ENCODE results near the gene ERMAP. TPM values are rescaled to one million over a fixed set of nuclear protein-coding genes. Genes with fewer than 3 reads are reported as not detected.

Gene ERMAP
- polyA plus RNA-seq, 2 donors: 5.1 to 5.8 TPM

GRCh38 chr1:42837709-42838108, 20.8 kb downstream of the ERMAP start:
- H3K27ac ChIP-seq (ENCODE audit: low read depth in 2 of 2, low read length in 1 of 2): no peak overlapping the region
- no peak overlapping the region for H3K4me3 ChIP-seq (ENCODE audit: low read depth in 1 of 2, low read length in 2 of 2)
- no peaks in the 10 kb centered on the region for H3K27me3 ChIP-seq (ENCODE audit: control insufficient read depth in 1 of 2, insufficient read depth in 2 of 2, low read length in 2 of 2)
- no peaks in the 10 kb centered on the region for H3K4me1 ChIP-seq (ENCODE audit: control insufficient read depth in 2 of 2, insufficient read depth in 2 of 2, low read length in 1 of 2)
- no peaks in the 10 kb centered on the region for H3K9me3 ChIP-seq (ENCODE audit: control insufficient read depth in 2 of 2, insufficient read depth in 1 of 2, low read depth in 1 of 2, low read length in 1 of 2)
- H3K36me3 ChIP-seq (ENCODE audit: control insufficient read depth in 2 of 2, insufficient read depth in 2 of 2, low read length in 1 of 2): peaks cover 2 to 5% of the 10 kb centered on the region in 2 donors
- 46 to 56% methylated on average over 3 of the region's 3 CpGs for WGBS, 2 donors

- no peak overlapping the region for H3K4me3 ChIP-seq (ENCODE audit: low read depth in 1 of 2, low read length in 2 of 2)
- no peaks in the 10 kb centered on the region for H3K9me3 ChIP-seq (ENCODE audit: control insufficient read depth in 2 of 2, insufficient read depth in 1 of 2, low read depth in 1 of 2, low read length in 1 of 2)
- H3K36me3 ChIP-seq (ENCODE audit: control insufficient read depth in 2 of 2, insufficient read depth in 2 of 2, low read length in 1 of 2): peaks cover 2 to 5% of the 10 kb centered on the region in 2 donors
- H3K4me1 ChIP-seq (ENCODE audit: control insufficient read depth in 2 of 2, insufficient read depth in 2 of 2, low read length in 1 of 2): no peaks in the 10 kb centered on the region
- no peak overlapping the region for H3K27ac ChIP-seq (ENCODE audit: low read depth in 2 of 2, low read length in 1 of 2)
- no peaks in the 10 kb centered on the region for H3K27me3 ChIP-seq (ENCODE audit: control insufficient read depth in 1 of 2, insufficient read depth in 2 of 2, low read length in 2 of 2)
- WGBS, 2 donors: 82 to 87% methylated on average over 7 of the region's 7 CpGs
These were observed 21.7 kb downstream of the ERMAP start for GRCh38 chr1:42838482-42839190.

GRCh38 chr1:42841010-42841409, 24.1 kb downstream of the ERMAP start:
- Histone ChIP-seq H3K27me3 (ENCODE audit: control insufficient read depth in 1 of 2, insufficient read depth in 2 of 2, low read length in 2 of 2) (no peaks in the 10 kb centered on the region), H3K4me3 (ENCODE audit: low read depth in 1 of 2, low read length in 2 of 2) (no peak overlapping the region), H3K27ac (ENCODE audit: low read depth in 2 of 2, low read length in 1 of 2) (no peak overlapping the region), H3K36me3 (ENCODE audit: control insufficient read depth in 2 of 2, insufficient read depth in 2 of 2, low read length in 1 of 2) (peaks cover 2 to 5% of the 10 kb centered on the region in 2 donors), H3K4me1 (ENCODE audit: control insufficient read depth in 2 of 2, insufficient read depth in 2 of 2, low read length in 1 of 2) (no peaks in the 10 kb centered on the region), H3K9me3 (ENCODE audit: control insufficient read depth in 2 of 2, insufficient read depth in 1 of 2, low read depth in 1 of 2, low read length in 1 of 2) (no peaks in the 10 kb centered on the region)
- 74 to 78% methylated on average over 3 of the region's 3 CpGs for WGBS, 2 donors

GRCh38 chr1:42841440-42842147, 24.7 kb downstream of the ERMAP start:
- Histone ChIP-seq H3K4me3 (ENCODE audit: low read depth in 1 of 2, low read length in 2 of 2) (no peak overlapping the region), H3K4me1 (ENCODE audit: control insufficient read depth in 2 of 2, insufficient read depth in 2 of 2, low read length in 1 of 2) (no peaks in the 10 kb centered on the region), H3K27ac (ENCODE audit: low read depth in 2 of 2, low read length in 1 of 2) (no peak overlapping the region), H3K27me3 (ENCODE audit: control insufficient read depth in 1 of 2, insufficient read depth in 2 of 2, low read length in 2 of 2) (no peaks in the 10 kb centered on the region), H3K36me3 (ENCODE audit: control insufficient read depth in 2 of 2, insufficient read depth in 2 of 2, low read length in 1 of 2) (peaks cover 2 to 5% of the 10 kb centered on the region in 2 donors), H3K9me3 (ENCODE audit: control insufficient read depth in 2 of 2, insufficient read depth in 1 of 2, low read depth in 1 of 2, low read length in 1 of 2) (no peaks in the 10 kb centered on the region)
- WGBS, 2 donors: 74 to 91% methylated on average over 2 of the region's 2 CpGs

- Histone ChIP-seq H3K27me3 (ENCODE audit: control insufficient read depth in 1 of 2, insufficient read depth in 2 of 2, low read length in 2 of 2) (no peaks in the 10 kb centered on the region), H3K36me3 (ENCODE audit: control insufficient read depth in 2 of 2, insufficient read depth in 2 of 2, low read length in 1 of 2) (peaks cover 0 to 5% of the 10 kb centered on the region in 2 donors), H3K4me3 (ENCODE audit: low read depth in 1 of 2, low read length in 2 of 2) (no peak overlapping the region), H3K4me1 (ENCODE audit: control insufficient read depth in 2 of 2, insufficient read depth in 2 of 2, low read length in 1 of 2) (peaks cover 0 to 7% of the 10 kb centered on the region in 2 donors), H3K27ac (ENCODE audit: low read depth in 2 of 2, low read length in 1 of 2) (peak overlapping the region in 1 of 2 donors; percentile 30), H3K9me3 (ENCODE audit: control insufficient read depth in 2 of 2, insufficient read depth in 1 of 2, low read depth in 1 of 2, low read length in 1 of 2) (no peaks in the 10 kb centered on the region)
- 87 to 92% methylated on average over 4 of the region's 4 CpGs for WGBS, 2 donors
These were observed 27.7 kb downstream of the ERMAP start for GRCh38 chr1:42844592-42845140.

- no peak overlapping the region for H3K4me3 ChIP-seq (ENCODE audit: low read depth in 1 of 2, low read length in 2 of 2)
- WGBS, 2 donors: 67 to 69% methylated on average over 1 of the region's 1 CpG
- no peaks in the 10 kb centered on the region for H3K9me3 ChIP-seq (ENCODE audit: control insufficient read depth in 2 of 2, insufficient read depth in 1 of 2, low read depth in 1 of 2, low read length in 1 of 2)
These were observed 28.3 kb downstream of the ERMAP start for GRCh38 chr1:42845193-42845592.

GRCh38 chr1:42845866-42846256, 28.9 kb downstream of the ERMAP start:
- 6 to 9% methylated on average over 10 of the region's 10 CpGs for WGBS, 2 donors
- Histone ChIP-seq H3K36me3 (ENCODE audit: control insufficient read depth in 2 of 2, insufficient read depth in 2 of 2, low read length in 1 of 2) (peaks cover 5 to 7% of the 10 kb centered on the region in 2 donors), H3K27me3 (ENCODE audit: control insufficient read depth in 1 of 2, insufficient read depth in 2 of 2, low read length in 2 of 2) (no peaks in the 10 kb centered on the region), H3K27ac (ENCODE audit: low read depth in 2 of 2, low read length in 1 of 2) (peak overlapping the region in 1 of 2 donors; percentile 58), H3K9me3 (ENCODE audit: control insufficient read depth in 2 of 2, insufficient read depth in 1 of 2, low read depth in 1 of 2, low read length in 1 of 2) (peaks cover 0 to 2% of the 10 kb centered on the region in 2 donors), H3K4me1 (ENCODE audit: control insufficient read depth in 2 of 2, insufficient read depth in 2 of 2, low read length in 1 of 2) (peaks cover 0 to 7% of the 10 kb centered on the region in 2 donors), H3K4me3 (ENCODE audit: low read depth in 1 of 2, low read length in 2 of 2) (peak overlapping the region; percentile 45 to 63)

More at GRCh38 chr1:42845193-42845592, 28.3 kb downstream of the ERMAP start:
- H3K36me3 ChIP-seq (ENCODE audit: control insufficient read depth in 2 of 2, insufficient read depth in 2 of 2, low read length in 1 of 2): peaks cover 3 to 7% of the 10 kb centered on the region in 2 donors
- no peaks in the 10 kb centered on the region for H3K27me3 ChIP-seq (ENCODE audit: control insufficient read depth in 1 of 2, insufficient read depth in 2 of 2, low read length in 2 of 2)
- no peak overlapping the region for H3K27ac ChIP-seq (ENCODE audit: low read depth in 2 of 2, low read length in 1 of 2)
- peaks cover 0 to 7% of the 10 kb centered on the region in 2 donors for H3K4me1 ChIP-seq (ENCODE audit: control insufficient read depth in 2 of 2, insufficient read depth in 2 of 2, low read length in 1 of 2)

- 0 to 1% methylated on average over 50 of the region's 50 CpGs for WGBS, 2 donors
- Histone ChIP-seq H3K27ac (ENCODE audit: low read depth in 2 of 2, low read length in 1 of 2) (peak within 1 kb of the TSS; percentile 67 to 84), H3K36me3 (ENCODE audit: control insufficient read depth in 2 of 2, insufficient read depth in 2 of 2, low read length in 1 of 2) (peaks cover 9 to 10% of the 10 kb centered on the region in 2 donors), H3K9me3 (ENCODE audit: control insufficient read depth in 2 of 2, insufficient read depth in 1 of 2, low read depth in 1 of 2, low read length in 1 of 2) (peaks cover 0 to 8% of the 10 kb centered on the region in 2 donors), H3K4me3 (ENCODE audit: low read depth in 1 of 2, low read length in 2 of 2) (peak within 1 kb of the TSS; percentile 73 to 91), H3K4me1 (ENCODE audit: control insufficient read depth in 2 of 2, insufficient read depth in 2 of 2, low read length in 1 of 2) (peaks cover 0 to 7% of the 10 kb centered on the region in 2 donors), H3K27me3 (ENCODE audit: control insufficient read depth in 1 of 2, insufficient read depth in 2 of 2, low read length in 2 of 2) (no peaks in the 10 kb centered on the region)
These were observed 29.6 kb downstream of the ERMAP start, which contains the start of gene ZNF691 for GRCh38 chr1:42846257-42847110. Gene ZNF691, plus strand, starts transcription at chr1:42846613. Its CDS starts 3,046 bp downstream, at chr1:42849659.

- H3K27me3 ChIP-seq (ENCODE audit: control insufficient read depth in 1 of 2, insufficient read depth in 2 of 2, low read length in 2 of 2): no peaks in the 10 kb centered on the region
- H3K4me1 ChIP-seq (ENCODE audit: control insufficient read depth in 2 of 2, insufficient read depth in 2 of 2, low read length in 1 of 2): peaks cover 0 to 7% of the 10 kb centered on the region in 2 donors
- peaks cover 10% of the 10 kb centered on the region in 2 donors for H3K36me3 ChIP-seq (ENCODE audit: control insufficient read depth in 2 of 2, insufficient read depth in 2 of 2, low read length in 1 of 2)
- WGBS, 2 donors: 6 to 8% methylated on average over 6 of the region's 6 CpGs
- H3K9me3 ChIP-seq (ENCODE audit: control insufficient read depth in 2 of 2, insufficient read depth in 1 of 2, low read depth in 1 of 2, low read length in 1 of 2): peaks cover 0 to 8% of the 10 kb centered on the region in 2 donors
- H3K4me3 ChIP-seq (ENCODE audit: low read depth in 1 of 2, low read length in 2 of 2): peak overlapping the region; percentile 73 to 91
- H3K27ac ChIP-seq (ENCODE audit: low read depth in 2 of 2, low read length in 1 of 2): no peak overlapping the region
These were observed 30.2 kb downstream of the ERMAP start for GRCh38 chr1:42847111-42847595.

Measured in esophagus (tissue), 2 donors.